HuH-7.5 (cell line): ENCODE measurements around the gene ABHD17B.
"Not testable (repeated sequence)": the region's sequence is repeated elsewhere in the genome, so short reads cannot be mapped to it uniquely, and the experiment has no call there.

Experiments used
- DNase-seq: peaks from one replicate; pipeline ENCODE4 v3.0.0; 2011; ENCODE audit warnings: low spot score

Gene ABHD17B

GRCh38 chr9:71915495-71915894 lies 4.5 kb upstream of the ABHD17B start:
- DNase-seq: no peak

- DNase-seq: no peak
These were observed 929 bp upstream of the ABHD17B start for GRCh38 chr9:71911908-71912335.

GRCh38 chr9:71910650-71911060 lies 338 bp downstream of the ABHD17B start:
- DNase-seq: peak; percentile 22

GRCh38 chr9:71909887-71910649 lies 925 bp downstream of the ABHD17B start:
- DNase-seq: peak; percentile 41

GRCh38 chr9:71908825-71909224 lies 2.2 kb downstream of the ABHD17B start:
- no peak for DNase-seq

- no peak for DNase-seq
These were observed 6.9 kb downstream of the ABHD17B start for GRCh38 chr9:71904076-71904475.

GRCh38 chr9:71901695-71902597 lies 9.0 kb downstream of the ABHD17B start:
- DNase-seq: no peak

GRCh38 chr9:71898756-71899155 lies 12.2 kb downstream of the ABHD17B start:
- not testable (repeated sequence) for DNase-seq

- DNase-seq: no peak
These were observed 13.4 kb downstream of the ABHD17B start for GRCh38 chr9:71897577-71897976.

- no peak for DNase-seq
These were observed 14.2 kb downstream of the ABHD17B start for GRCh38 chr9:71896761-71897160.

- DNase-seq: no peak
These were observed 15.0 kb downstream of the ABHD17B start for GRCh38 chr9:71895955-71896354.

- DNase-seq: no peak
These were observed 15.9 kb downstream of the ABHD17B start for GRCh38 chr9:71895117-71895516.

- no peak for DNase-seq
These were observed 19.3 kb downstream of the ABHD17B start for GRCh38 chr9:71891557-71892189.

- DNase-seq: no peak
These were observed 20.8 kb downstream of the ABHD17B start for GRCh38 chr9:71890042-71890679.

- DNase-seq: no peak
These were observed 23.6 kb downstream of the ABHD17B start for GRCh38 chr9:71887362-71887761.

- DNase-seq: no peak
These were observed 24.5 kb downstream of the ABHD17B start for GRCh38 chr9:71886541-71886940.

GRCh38 chr9:71886015-71886414 lies 25.0 kb downstream of the ABHD17B start:
- no peak for DNase-seq

- no peak for DNase-seq
These were observed 25.5 kb downstream of the ABHD17B start for GRCh38 chr9:71885467-71885866.

- DNase-seq: no peak
These were observed 27.0 kb downstream of the ABHD17B start for GRCh38 chr9:71884005-71884404.

GRCh38 chr9:71879644-71880174 lies 31.3 kb downstream of the ABHD17B start:
- DNase-seq: no peak

- DNase-seq: no peak
These were observed 32.4 kb downstream of the ABHD17B start for GRCh38 chr9:71878327-71879274.
